ENCODE data around the gene BUD31.

Gene BUD31

GRCh38 chr7:99438573-99439480 lies 30.1 kb downstream of the BUD31 start, which contains the start of the genes CPSF4 and PTCD1:
Gene CPSF4, plus strand, starts transcription at chr7:99438943. Its CDS starts 140 bp downstream, at chr7:99439083.
Gene PTCD1, minus strand, starts transcription at chr7:99438798. Its CDS starts 3,556 bp downstream, at chr7:99435242.
- H3K4me1 ChIP-seq (ENCODE audit: control insufficient read depth, insufficient read depth, low read length) = peaks cover 14% of the 10 kb centered on the region

GRCh38 chr7:99440195-99440594 lies 31.4 kb downstream of the BUD31 start:
- peak overlapping the region; percentile 12; the same call in 1 of the 2 replicates for H3K9ac ChIP-seq (ENCODE audit: low read depth, low read length)
- peak overlapping the region; percentile 96 for H3K27ac ChIP-seq (ENCODE audit: low read depth, low read length)
- no peaks in the 10 kb centered on the region for H3K9me3 ChIP-seq (ENCODE audit: control insufficient read depth, insufficient read depth, low read length)
- H3K27me3 ChIP-seq (ENCODE audit: control insufficient read depth, insufficient read depth, low read length) = no peaks in the 10 kb centered on the region
- peak overlapping the region; percentile 95 for H3K4me3 ChIP-seq (ENCODE audit: low read depth, low read length)
- peaks cover 45% of the 10 kb centered on the region for H3K36me3 ChIP-seq (ENCODE audit: control insufficient read depth, insufficient read depth, low read length)
- peaks cover 14% of the 10 kb centered on the region for H3K4me1 ChIP-seq (ENCODE audit: control insufficient read depth, insufficient read depth, low read length)

More at GRCh38 chr7:99438573-99439480, 30.1 kb downstream of the BUD31 start, which contains the start of the genes CPSF4 and PTCD1:
- Histone ChIP-seq H3K27ac (ENCODE audit: low read depth, low read length) (peak within 1 kb of the TSS; percentile 96), H3K9ac (ENCODE audit: low read depth, low read length) (peak within 1 kb of the TSS; percentile 89), H3K36me3 (ENCODE audit: control insufficient read depth, insufficient read depth, low read length) (peaks cover 47% of the 10 kb centered on the region), H3K27me3 (ENCODE audit: control insufficient read depth, insufficient read depth, low read length) (no peaks in the 10 kb centered on the region), H3K4me3 (ENCODE audit: low read depth, low read length) (peak within 1 kb of the TSS; percentile 95), H3K9me3 (ENCODE audit: control insufficient read depth, insufficient read depth, low read length) (no peaks in the 10 kb centered on the region)

GRCh38 chr7:99446096-99446495 lies 37.3 kb downstream of the BUD31 start:
- Histone ChIP-seq H3K36me3 (ENCODE audit: control insufficient read depth, insufficient read depth, low read length) (peaks cover 83% of the 10 kb centered on the region), H3K27me3 (ENCODE audit: control insufficient read depth, insufficient read depth, low read length) (no peaks in the 10 kb centered on the region), H3K27ac (ENCODE audit: low read depth, low read length) (no peak overlapping the region), H3K4me1 (ENCODE audit: control insufficient read depth, insufficient read depth, low read length) (peaks cover 3% of the 10 kb centered on the region; the same call in 1 of the 2 replicates), H3K9ac (ENCODE audit: low read depth, low read length) (no peak overlapping the region), H3K9me3 (ENCODE audit: control insufficient read depth, insufficient read depth, low read length) (no peaks in the 10 kb centered on the region), H3K4me3 (ENCODE audit: low read depth, low read length) (no peak overlapping the region)

GRCh38 chr7:99447943-99448342 lies 39.2 kb downstream of the BUD31 start:
- H3K9me3 ChIP-seq (ENCODE audit: control insufficient read depth, insufficient read depth, low read length) = no peaks in the 10 kb centered on the region
- H3K27me3 ChIP-seq (ENCODE audit: control insufficient read depth, insufficient read depth, low read length) = no peaks in the 10 kb centered on the region
- peaks cover 89% of the 10 kb centered on the region for H3K36me3 ChIP-seq (ENCODE audit: control insufficient read depth, insufficient read depth, low read length)
- no peak overlapping the region for H3K4me3 ChIP-seq (ENCODE audit: low read depth, low read length)
- H3K27ac ChIP-seq (ENCODE audit: low read depth, low read length) = no peak overlapping the region
- H3K4me1 ChIP-seq (ENCODE audit: control insufficient read depth, insufficient read depth, low read length) = no peaks in the 10 kb centered on the region
- H3K9ac ChIP-seq (ENCODE audit: low read depth, low read length) = no peak overlapping the region

- Histone ChIP-seq H3K9me3 (ENCODE audit: control insufficient read depth, insufficient read depth, low read length) (no peaks in the 10 kb centered on the region), H3K4me1 (ENCODE audit: control insufficient read depth, insufficient read depth, low read length) (no peaks in the 10 kb centered on the region), H3K36me3 (ENCODE audit: control insufficient read depth, insufficient read depth, low read length) (peaks cover 89% of the 10 kb centered on the region), H3K27me3 (ENCODE audit: control insufficient read depth, insufficient read depth, low read length) (no peaks in the 10 kb centered on the region), H3K9ac (ENCODE audit: low read depth, low read length) (no peak overlapping the region), H3K27ac (ENCODE audit: low read depth, low read length) (no peak overlapping the region), H3K4me3 (ENCODE audit: low read depth, low read length) (no peak overlapping the region)
Observed at GRCh38 chr7:99448855-99449254, 40.1 kb downstream of the BUD31 start.

- H3K4me3 ChIP-seq (ENCODE audit: low read depth, low read length) = no peak overlapping the region
- H3K9ac ChIP-seq (ENCODE audit: low read depth, low read length) = no peak overlapping the region
- H3K27me3 ChIP-seq (ENCODE audit: control insufficient read depth, insufficient read depth, low read length) = no peaks in the 10 kb centered on the region
- no peak overlapping the region for H3K27ac ChIP-seq (ENCODE audit: low read depth, low read length)
- no peaks in the 10 kb centered on the region for H3K9me3 ChIP-seq (ENCODE audit: control insufficient read depth, insufficient read depth, low read length)
- H3K36me3 ChIP-seq (ENCODE audit: control insufficient read depth, insufficient read depth, low read length) = peaks cover 90% of the 10 kb centered on the region
- no peaks in the 10 kb centered on the region for H3K4me1 ChIP-seq (ENCODE audit: control insufficient read depth, insufficient read depth, low read length)
Observed at GRCh38 chr7:99449326-99449725, 40.6 kb downstream of the BUD31 start.

GRCh38 chr7:99451936-99452335 lies 43.2 kb downstream of the BUD31 start:
- Histone ChIP-seq H3K27ac (ENCODE audit: low read depth, low read length) (no peak overlapping the region), H3K9ac (ENCODE audit: low read depth, low read length) (no peak overlapping the region), H3K4me1 (ENCODE audit: control insufficient read depth, insufficient read depth, low read length) (no peaks in the 10 kb centered on the region), H3K27me3 (ENCODE audit: control insufficient read depth, insufficient read depth, low read length) (no peaks in the 10 kb centered on the region), H3K4me3 (ENCODE audit: low read depth, low read length) (no peak overlapping the region), H3K36me3 (ENCODE audit: control insufficient read depth, insufficient read depth, low read length) (peaks cover 94% of the 10 kb centered on the region), H3K9me3 (ENCODE audit: control insufficient read depth, insufficient read depth, low read length) (no peaks in the 10 kb centered on the region)

- no peak overlapping the region for H3K4me3 ChIP-seq (ENCODE audit: low read depth, low read length)
- H3K4me1 ChIP-seq (ENCODE audit: control insufficient read depth, insufficient read depth, low read length) = no peaks in the 10 kb centered on the region
- no peaks in the 10 kb centered on the region for H3K27me3 ChIP-seq (ENCODE audit: control insufficient read depth, insufficient read depth, low read length)
- no peak overlapping the region for H3K27ac ChIP-seq (ENCODE audit: low read depth, low read length)
- H3K9ac ChIP-seq (ENCODE audit: low read depth, low read length) = no peak overlapping the region
- no peaks in the 10 kb centered on the region for H3K9me3 ChIP-seq (ENCODE audit: control insufficient read depth, insufficient read depth, low read length)
- H3K36me3 ChIP-seq (ENCODE audit: control insufficient read depth, insufficient read depth, low read length) = peaks cover 99% of the 10 kb centered on the region
Observed at GRCh38 chr7:99452541-99452940, 43.8 kb downstream of the BUD31 start.

- H3K9ac ChIP-seq (ENCODE audit: low read depth, low read length) = no peak overlapping the region
- no peak overlapping the region for H3K4me3 ChIP-seq (ENCODE audit: low read depth, low read length)
- H3K9me3 ChIP-seq (ENCODE audit: control insufficient read depth, insufficient read depth, low read length) = no peaks in the 10 kb centered on the region
- H3K36me3 ChIP-seq (ENCODE audit: control insufficient read depth, insufficient read depth, low read length) = peaks cover 99% of the 10 kb centered on the region
- no peak overlapping the region for H3K27ac ChIP-seq (ENCODE audit: low read depth, low read length)
- H3K27me3 ChIP-seq (ENCODE audit: control insufficient read depth, insufficient read depth, low read length) = no peaks in the 10 kb centered on the region
- no peaks in the 10 kb centered on the region for H3K4me1 ChIP-seq (ENCODE audit: control insufficient read depth, insufficient read depth, low read length)
Observed at GRCh38 chr7:99453105-99453504, 44.3 kb downstream of the BUD31 start.

- no peaks in the 10 kb centered on the region for H3K9me3 ChIP-seq (ENCODE audit: control insufficient read depth, insufficient read depth, low read length)
- H3K9ac ChIP-seq (ENCODE audit: low read depth, low read length) = no peak overlapping the region
- no peak overlapping the region for H3K27ac ChIP-seq (ENCODE audit: low read depth, low read length)
- H3K4me3 ChIP-seq (ENCODE audit: low read depth, low read length) = no peak overlapping the region
- no peaks in the 10 kb centered on the region for H3K27me3 ChIP-seq (ENCODE audit: control insufficient read depth, insufficient read depth, low read length)
- peaks cover 98% of the 10 kb centered on the region for H3K36me3 ChIP-seq (ENCODE audit: control insufficient read depth, insufficient read depth, low read length)
- no peaks in the 10 kb centered on the region for H3K4me1 ChIP-seq (ENCODE audit: control insufficient read depth, insufficient read depth, low read length)
Observed at GRCh38 chr7:99455874-99456273, 47.1 kb downstream of the BUD31 start.

GRCh38 chr7:99456288-99456687 lies 47.5 kb downstream of the BUD31 start:
- H3K9me3 ChIP-seq (ENCODE audit: control insufficient read depth, insufficient read depth, low read length) = no peaks in the 10 kb centered on the region
- H3K27me3 ChIP-seq (ENCODE audit: control insufficient read depth, insufficient read depth, low read length) = no peaks in the 10 kb centered on the region
- no peaks in the 10 kb centered on the region for H3K4me1 ChIP-seq (ENCODE audit: control insufficient read depth, insufficient read depth, low read length)
- peaks cover 94% of the 10 kb centered on the region for H3K36me3 ChIP-seq (ENCODE audit: control insufficient read depth, insufficient read depth, low read length)
- H3K9ac ChIP-seq (ENCODE audit: low read depth, low read length) = no peak overlapping the region
- no peak overlapping the region for H3K4me3 ChIP-seq (ENCODE audit: low read depth, low read length)
- H3K27ac ChIP-seq (ENCODE audit: low read depth, low read length) = no peak overlapping the region
